Measurements from ENCODE around the gene SKIC2. TPM values are rescaled to one million over a fixed set of nuclear protein-coding genes. Genes with fewer than 3 reads are reported as not detected.

The SKIC2 gene
- total and polyA plus RNA-seq, 2 of the 8 experiments (the other 6 are each of a cell fraction or from before 2014, with no cell fraction given) = 42.1 to 59.7 TPM

GRCh38 chr6:31911826-31912585 lies 47.0 kb upstream of the SKIC2 start (continued):
- TF ChIP-seq SP2 (IDR thresholded peaks at IDR 0.05; ENCODE audit: low read length) = no peak
- no peak for TF ChIP-seq GABPA (IDR thresholded peaks at IDR 0.05; ENCODE audit: borderline replicate concordance, insufficient read depth, low read length)
- no peak for TF ChIP-seq TBP (IDR thresholded peaks at IDR 0.05; ENCODE audit: low read depth, low read length)
- TF ChIP-seq SUZ12 (IDR thresholded peaks at IDR 0.05; ENCODE audit: low read length) = no peak
- TF ChIP-seq KDM5A (IDR thresholded peaks at IDR 0.05; ENCODE audit: low read length) = no peak
- no peak for TF ChIP-seq POU5F1 (IDR thresholded peaks at IDR 0.05; ENCODE audit: low read depth, low read length)
- TF ChIP-seq CHD1 (IDR thresholded peaks at IDR 0.05; ENCODE audit: low read depth, low read length) = no peak
